Prostate gland (tissue), 2 donors: ENCODE results near the gene CEP104.

Experiments
- CTCF ChIP-seq, 4 experiments: fragments of 200-600 bp in 2 of 4; fragments of 450-650 bp in 2 of 4; sonication (generic) in 2 of 4; IDR thresholded peaks; 1 replicate in 3 of 4; 2 replicates in 1 of 4; pipeline ENCODE4 v1.5.1; 2016 to 2019; ENCODE audit warnings: antibody characterized with exemption in 4 of 4, mild to moderate bottlenecking in 2 of 4, moderate library complexity in 2 of 4
- POLR2AphosphoS5 ChIP-seq: sonication (generic); formaldehyde crosslinking; IDR thresholded peaks from one replicate; pipeline ENCODE4 v1.6.1; 2017; ENCODE audit warnings: antibody characterized with exemption

GRCh38 chr1:3894626-3895278 is 37.7 kb upstream of the CEP104 start:
- no peak for TF ChIP-seq POLR2AphosphoS5
- no peak for TF ChIP-seq CTCF (IDR thresholded peaks at IDR 0.05)
